Cardiac fibroblast (primary cell): ENCODE data around the gene LACTBL1.

ENCODE experiments used
- DNase-seq, 2 donors: peaks; one replicate each; pipeline versions ENCODE4 v3.0.0 to v3.0.0-alpha.2; 2010; ENCODE audit warnings: low read depth in 2 of 2
- H3K4me3 ChIP-seq, 2 donors: replicated peaks in 1 of 2; 1 replicate in 1 of 2; 2 replicates in 1 of 2; pipeline ENCODE4 v1.5.1; 2011; ENCODE audit warnings: low read depth in 2 of 2, low read length in 2 of 2, mild to moderate bottlenecking in 2 of 2, moderate library complexity in 1 of 2
- CTCF ChIP-seq: IDR thresholded peaks from one replicate; pipeline ENCODE4 v1.5.1; 2011; ENCODE audit warnings: low read depth, mild to moderate bottlenecking, low read length, inconsistent platforms

LACTBL1 gene

GRCh38 chr1:22936681-22937080 is 36.0 kb downstream of the LACTBL1 start:
- no peak for DNase-seq
- H3K4me3 ChIP-seq = no peak overlapping the region
- TF ChIP-seq CTCF = no peak

- H3K4me3 ChIP-seq = no peak overlapping the region
- no peak for DNase-seq
- no peak for TF ChIP-seq CTCF
These were observed 37.2 kb downstream of the LACTBL1 start for GRCh38 chr1:22935433-22935832.

- no peak overlapping the region for H3K4me3 ChIP-seq
- TF ChIP-seq CTCF = no peak
- no peak for DNase-seq
These were observed 39.7 kb downstream of the LACTBL1 start for GRCh38 chr1:22932803-22933470.

- TF ChIP-seq CTCF = peak; percentile 86
- DNase-seq = peak; percentile 33 to 47
- no peak overlapping the region for H3K4me3 ChIP-seq
These were observed 42.3 kb downstream of the LACTBL1 start for GRCh38 chr1:22930240-22930912.

- no peak for DNase-seq
- H3K4me3 ChIP-seq = no peak overlapping the region
- TF ChIP-seq CTCF = no peak
These were observed 47.6 kb downstream of the LACTBL1 start for GRCh38 chr1:22925111-22925510.

- TF ChIP-seq CTCF = no peak
- peak; percentile 23 to 25 for DNase-seq
- no peak overlapping the region for H3K4me3 ChIP-seq
These were observed 50.0 kb downstream of the LACTBL1 start for GRCh38 chr1:22922640-22923039.
